ENCODE data around the gene NTRK2.

DNA sequence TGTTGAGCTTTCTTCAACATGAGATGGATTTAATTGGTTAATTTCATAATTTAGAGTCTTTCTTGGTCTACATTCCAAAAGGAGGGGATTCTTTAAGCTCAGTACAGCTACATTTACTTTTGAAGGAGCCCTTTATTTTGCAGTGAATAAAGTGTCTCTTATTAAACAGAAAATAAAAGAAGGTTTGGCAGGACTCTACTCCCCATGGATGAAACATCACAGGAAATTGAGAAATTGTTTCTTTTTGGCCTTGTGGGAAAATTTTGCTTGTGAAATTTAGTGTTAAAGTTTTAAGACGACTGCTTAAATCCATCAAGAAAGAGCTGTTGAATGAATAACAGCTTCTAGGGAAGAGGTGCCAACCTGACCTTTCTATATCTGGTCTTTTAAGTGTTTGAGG lies 187.7 kb downstream of the NTRK2 start:
- TF ChIP-seq, protein P1, sequence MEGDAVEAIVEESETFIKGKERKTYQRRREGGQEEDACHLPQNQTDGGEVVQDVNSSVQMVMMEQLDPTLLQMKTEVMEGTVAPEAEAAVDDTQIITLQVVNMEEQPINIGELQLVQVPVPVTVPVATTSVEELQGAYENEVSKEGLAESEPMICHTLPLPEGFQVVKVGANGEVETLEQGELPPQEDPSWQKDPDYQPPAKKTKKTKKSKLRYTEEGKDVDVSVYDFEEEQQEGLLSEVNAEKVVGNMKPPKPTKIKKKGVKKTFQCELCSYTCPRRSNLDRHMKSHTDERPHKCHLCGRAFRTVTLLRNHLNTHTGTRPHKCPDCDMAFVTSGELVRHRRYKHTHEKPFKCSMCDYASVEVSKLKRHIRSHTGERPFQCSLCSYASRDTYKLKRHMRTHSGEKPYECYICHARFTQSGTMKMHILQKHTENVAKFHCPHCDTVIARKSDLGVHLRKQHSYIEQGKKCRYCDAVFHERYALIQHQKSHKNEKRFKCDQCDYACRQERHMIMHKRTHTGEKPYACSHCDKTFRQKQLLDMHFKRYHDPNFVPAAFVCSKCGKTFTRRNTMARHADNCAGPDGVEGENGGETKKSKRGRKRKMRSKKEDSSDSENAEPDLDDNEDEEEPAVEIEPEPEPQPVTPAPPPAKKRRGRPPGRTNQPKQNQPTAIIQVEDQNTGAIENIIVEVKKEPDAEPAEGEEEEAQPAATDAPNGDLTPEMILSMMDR (IDR thresholded peaks at IDR 0.05), result no peak
- TF ChIP-seq POLR2AphosphoS5 (IDR thresholded peaks at IDR 0.05; ENCODE audit: insufficient read depth in 1 of 2, low read depth in 1 of 2) (no peak), POLR2A (IDR thresholded peaks at IDR 0.05) (no peak)

Measured in vagina (tissue), 2 donors.